Measurements from ENCODE around the gene MTIF2. TPM values are rescaled to one million over a fixed set of nuclear protein-coding genes. Genes with fewer than 3 reads are reported as not detected.

MTIF2 gene
- total and polyA plus RNA-seq, 2 experiments from 2014 or later = 17.4 to 30.2 TPM

- H3K9me2 ChIP-seq (replicated peaks; ENCODE audit: insufficient read depth) = no peaks in the 10 kb centered on the region
- no peak overlapping the region for H3K27ac ChIP-seq
- H3K4me1 ChIP-seq (ENCODE audit: insufficient read depth) = peaks cover 6% of the 10 kb centered on the region
- WGBS (ENCODE audit: low lambda C conversion rate, missing lambda C conversion rate) = 88% methylated on average over 19 of the region's 19 CpGs
- H3K36me3 ChIP-seq (replicated peaks; ENCODE audit: insufficient read depth, low read depth) = no peaks in the 10 kb centered on the region
- no peaks in the 10 kb centered on the region for H3K27me3 ChIP-seq
- no peak for DNase-seq (ENCODE audit: low spot score)
- H3K4me3 ChIP-seq = no peak overlapping the region
- TF ChIP-seq EZH2phosphoT487 (IDR thresholded peaks at IDR 0.05; ENCODE audit: low read depth, severe bottlenecking, unreplicated experiment) (no peak), EZH2 (IDR thresholded peaks at IDR 0.05; ENCODE audit: borderline replicate concordance) (no peak)
- TF ChIP-seq, protein P1, sequence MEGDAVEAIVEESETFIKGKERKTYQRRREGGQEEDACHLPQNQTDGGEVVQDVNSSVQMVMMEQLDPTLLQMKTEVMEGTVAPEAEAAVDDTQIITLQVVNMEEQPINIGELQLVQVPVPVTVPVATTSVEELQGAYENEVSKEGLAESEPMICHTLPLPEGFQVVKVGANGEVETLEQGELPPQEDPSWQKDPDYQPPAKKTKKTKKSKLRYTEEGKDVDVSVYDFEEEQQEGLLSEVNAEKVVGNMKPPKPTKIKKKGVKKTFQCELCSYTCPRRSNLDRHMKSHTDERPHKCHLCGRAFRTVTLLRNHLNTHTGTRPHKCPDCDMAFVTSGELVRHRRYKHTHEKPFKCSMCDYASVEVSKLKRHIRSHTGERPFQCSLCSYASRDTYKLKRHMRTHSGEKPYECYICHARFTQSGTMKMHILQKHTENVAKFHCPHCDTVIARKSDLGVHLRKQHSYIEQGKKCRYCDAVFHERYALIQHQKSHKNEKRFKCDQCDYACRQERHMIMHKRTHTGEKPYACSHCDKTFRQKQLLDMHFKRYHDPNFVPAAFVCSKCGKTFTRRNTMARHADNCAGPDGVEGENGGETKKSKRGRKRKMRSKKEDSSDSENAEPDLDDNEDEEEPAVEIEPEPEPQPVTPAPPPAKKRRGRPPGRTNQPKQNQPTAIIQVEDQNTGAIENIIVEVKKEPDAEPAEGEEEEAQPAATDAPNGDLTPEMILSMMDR (IDR thresholded peaks at IDR 0.05; ENCODE audit: poor library complexity) = no peak
- no peak overlapping the region for H3K4me2 ChIP-seq
- H2AFZ ChIP-seq = no peak overlapping the region
- H3K9me3 ChIP-seq (ENCODE audit: low read depth) = no peaks in the 10 kb centered on the region
- no peaks in the 10 kb centered on the region for H4K20me1 ChIP-seq (ENCODE audit: insufficient read depth, poor library complexity, severe bottlenecking)
- H3K79me2 ChIP-seq = peaks cover 46% of the 10 kb centered on the region
These were observed 44.2 kb downstream of the MTIF2 start for GRCh38 chr2:55224761-55225261.

DNA sequence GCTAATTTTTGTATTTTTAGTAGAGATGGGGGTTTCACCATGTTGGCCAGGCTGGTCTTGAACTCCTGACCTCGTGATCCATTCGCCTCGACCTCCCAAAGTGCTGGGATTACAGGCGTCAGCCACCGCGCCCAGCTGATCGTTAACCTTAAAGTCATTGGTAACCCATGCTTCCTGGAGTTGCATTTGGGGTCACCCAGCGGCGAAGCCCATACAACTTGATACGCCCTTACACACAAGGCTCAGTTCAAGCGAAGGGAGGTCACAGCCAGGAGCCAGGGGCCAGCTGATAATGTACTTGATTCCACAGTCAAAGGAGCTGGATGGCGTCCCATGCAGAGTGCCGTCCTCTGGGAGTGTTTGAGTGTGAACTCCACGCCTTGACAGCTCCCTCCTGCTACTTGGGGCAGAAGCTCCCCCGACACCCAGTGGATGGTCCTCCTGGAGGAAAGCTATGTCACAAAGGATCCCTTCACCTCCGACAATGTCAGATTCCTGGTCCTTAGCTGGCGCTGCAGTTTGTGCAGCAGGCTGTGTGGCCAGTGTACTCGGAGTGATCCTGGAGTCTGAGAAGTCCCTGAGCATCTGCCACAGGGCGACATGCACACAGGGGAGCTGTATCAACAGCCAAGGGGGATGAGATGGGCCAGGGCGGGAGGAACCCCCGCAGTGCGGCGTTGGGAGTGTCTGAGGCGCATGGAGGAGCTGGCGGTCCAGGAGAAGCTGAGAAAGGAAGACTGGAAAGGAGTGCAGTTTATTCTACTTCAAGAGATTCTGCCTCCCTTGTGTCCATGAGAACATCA lies 44.9 kb downstream of the MTIF2 start:
- H3K36me3 ChIP-seq (replicated peaks; ENCODE audit: insufficient read depth, low read depth) = no peaks in the 10 kb centered on the region

DNA sequence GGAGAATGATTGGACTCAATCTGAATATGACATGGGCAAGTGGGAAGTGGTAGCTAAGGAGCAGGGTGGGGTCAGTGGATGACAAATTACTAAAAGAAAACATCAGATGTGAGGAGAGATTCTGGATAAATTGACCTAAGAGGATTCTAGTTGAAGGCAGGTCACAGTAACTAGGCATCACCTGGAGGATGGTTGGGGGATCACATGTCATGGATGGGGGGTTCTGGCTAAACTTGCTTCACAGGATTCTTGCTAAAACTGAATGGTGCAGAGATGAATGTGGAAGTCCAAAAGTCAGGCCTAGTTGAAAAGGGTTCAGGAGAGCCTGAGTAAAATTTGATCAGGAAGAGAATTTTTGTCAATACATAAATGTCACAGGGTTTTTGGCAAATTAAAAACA lies 55.2 kb downstream of the MTIF2 start:
- Histone ChIP-seq H3K9me3 (ENCODE audit: low read depth) (no peaks in the 10 kb centered on the region), H3K27ac (no peak overlapping the region), H3K79me2 (no peaks in the 10 kb centered on the region), H3K27me3 (no peaks in the 10 kb centered on the region), H3K9me2 (replicated peaks; ENCODE audit: insufficient read depth) (no peaks in the 10 kb centered on the region), H3K4me1 (ENCODE audit: insufficient read depth) (no peaks in the 10 kb centered on the region), H3K36me3 (replicated peaks; ENCODE audit: insufficient read depth, low read depth) (no peaks in the 10 kb centered on the region), H2AFZ (no peak overlapping the region), H3K4me3 (no peak overlapping the region), H3K4me2 (no peak overlapping the region), H4K20me1 (ENCODE audit: insufficient read depth, poor library complexity, severe bottlenecking) (no peaks in the 10 kb centered on the region)
- TF ChIP-seq EZH2phosphoT487 (IDR thresholded peaks at IDR 0.05; ENCODE audit: low read depth, severe bottlenecking, unreplicated experiment) (no peak), EZH2 (IDR thresholded peaks at IDR 0.05; ENCODE audit: borderline replicate concordance) (no peak)
- TF ChIP-seq, protein P1 (IDR thresholded peaks at IDR 0.05; ENCODE audit: poor library complexity) = no peak
- DNase-seq (ENCODE audit: low spot score) = no peak

More for the DNA sequence above, 44.9 kb downstream of the MTIF2 start:
- DNase-seq (ENCODE audit: low spot score) = no peak
- H3K4me1 ChIP-seq (ENCODE audit: insufficient read depth) = peaks cover 6% of the 10 kb centered on the region
- H3K4me3 ChIP-seq = peak overlapping the region; percentile 64
- H3K9me2 ChIP-seq (replicated peaks; ENCODE audit: insufficient read depth) = no peaks in the 10 kb centered on the region
- 95% methylated on average over 25 of the region's 25 CpGs for WGBS (ENCODE audit: low lambda C conversion rate, missing lambda C conversion rate)
- H2AFZ ChIP-seq = peak overlapping the region; percentile 96
- no peaks in the 10 kb centered on the region for H3K27me3 ChIP-seq
- no peaks in the 10 kb centered on the region for H3K9me3 ChIP-seq (ENCODE audit: low read depth)
- H3K4me2 ChIP-seq = peak overlapping the region; percentile 75
- H3K79me2 ChIP-seq = peaks cover 39% of the 10 kb centered on the region
- H4K20me1 ChIP-seq (ENCODE audit: insufficient read depth, poor library complexity, severe bottlenecking) = no peaks in the 10 kb centered on the region
- TF ChIP-seq EZH2phosphoT487 (IDR thresholded peaks at IDR 0.05; ENCODE audit: low read depth, severe bottlenecking, unreplicated experiment) = no peak
- TF ChIP-seq, protein P1 (IDR thresholded peaks at IDR 0.05; ENCODE audit: poor library complexity) = no peak
- no peak for TF ChIP-seq EZH2 (IDR thresholded peaks at IDR 0.05; ENCODE audit: borderline replicate concordance)
- H3K27ac ChIP-seq = peak overlapping the region; percentile 90
